Measurements from ENCODE around the gene FGF12.

DNA sequence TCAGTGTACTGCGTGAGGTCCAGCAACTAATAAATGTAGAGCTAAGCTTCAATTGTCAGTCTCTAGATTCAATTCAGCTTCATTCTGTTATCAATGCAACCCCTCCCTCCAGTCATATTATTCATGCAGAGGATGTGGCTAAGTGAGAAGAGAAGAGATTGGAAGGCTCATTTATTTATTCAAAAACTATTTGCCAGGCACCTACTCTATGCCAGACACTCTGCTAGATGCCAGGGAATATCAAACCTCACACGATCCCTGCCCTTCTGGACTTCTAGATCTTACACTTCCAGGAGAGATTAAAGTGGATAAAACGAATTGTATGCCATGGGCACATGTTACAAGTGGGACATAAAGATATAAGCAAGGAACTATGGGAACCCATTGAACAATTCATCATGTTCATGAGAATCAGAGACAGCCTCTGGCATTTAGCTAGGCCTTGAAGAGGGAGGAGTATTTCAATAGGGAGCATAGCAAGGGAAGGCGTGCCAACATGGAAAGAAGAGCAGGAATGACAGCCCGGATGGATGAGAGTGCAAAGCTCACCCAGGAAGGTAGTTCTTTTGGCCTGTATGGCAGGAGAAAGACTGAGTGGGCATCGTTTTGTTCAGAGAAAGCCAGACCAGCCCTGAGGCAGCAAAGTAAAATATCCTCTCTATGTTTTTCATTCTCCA is 75.4 kb downstream of the FGF12 start:
- TF ChIP-seq ARNT (IDR thresholded peaks at IDR 0.05) (no peak), NR1H2 (CRISPR knock-in tag; IDR thresholded peaks at IDR 0.05; ENCODE audit: borderline replicate concordance, low read depth) (no peak), POLR2A (IDR thresholded peaks at IDR 0.05; ENCODE audit: insufficient read depth in 1 of 2, low read depth in 2 of 2, low read length in 2 of 2) (no peak), TAF1 (CRISPR knock-in tag; IDR thresholded peaks at IDR 0.05) (no peak), JUNB (CRISPR knock-in tag; IDR thresholded peaks at IDR 0.05; ENCODE audit: borderline replicate concordance) (no peak), ZNF317 (CRISPR knock-in tag; IDR thresholded peaks at IDR 0.05) (no peak), SIN3A (IDR thresholded peaks at IDR 0.05; ENCODE audit: borderline replicate concordance, low read depth, low read length) (no peak), MAFF (IDR thresholded peaks at IDR 0.05; ENCODE audit: low read depth, low read length) (no peak), ATF3 (CRISPR knock-in tag; IDR thresholded peaks at IDR 0.05) (no peak), EP300 (IDR thresholded peaks at IDR 0.05; ENCODE audit: low read depth in 2 of 2, low read length in 2 of 2) (no peak), EP300 (CRISPR knock-in tag; IDR thresholded peaks at IDR 0.05; ENCODE audit: borderline replicate concordance) (no peak), BRCA1 (CRISPR knock-in tag; IDR thresholded peaks at IDR 0.05) (no peak)
- TF ChIP-seq, protein P1, sequence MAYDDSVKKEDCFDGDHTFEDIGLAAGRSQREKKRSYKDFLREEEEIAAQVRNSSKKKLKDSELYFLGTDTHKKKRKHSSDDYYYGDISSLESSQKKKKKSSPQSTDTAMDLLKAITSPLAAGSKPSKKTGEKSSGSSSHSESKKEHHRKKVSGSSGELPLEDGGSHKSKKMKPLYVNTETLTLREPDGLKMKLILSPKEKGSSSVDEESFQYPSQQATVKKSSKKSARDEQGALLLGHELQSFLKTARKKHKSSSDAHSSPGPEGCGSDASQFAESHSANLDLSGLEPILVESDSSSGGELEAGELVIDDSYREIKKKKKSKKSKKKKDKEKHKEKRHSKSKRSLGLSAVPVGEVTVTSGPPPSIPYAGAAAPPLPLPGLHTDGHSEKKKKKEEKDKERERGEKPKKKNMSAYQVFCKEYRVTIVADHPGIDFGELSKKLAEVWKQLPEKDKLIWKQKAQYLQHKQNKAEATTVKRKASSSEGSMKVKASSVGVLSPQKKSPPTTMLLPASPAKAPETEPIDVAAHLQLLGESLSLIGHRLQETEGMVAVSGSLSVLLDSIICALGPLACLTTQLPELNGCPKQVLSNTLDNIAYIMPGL (CRISPR knock-in tag; IDR thresholded peaks at IDR 0.05; ENCODE audit: borderline replicate concordance in 1 of 2, low read depth in 1 of 2) = no peak

All from HepG2 (cell line).